Left renal pelvis (tissue), 4 donors: ENCODE results near the gene ZNF607. TPM values are rescaled to one million over a fixed set of nuclear protein-coding genes. Genes with fewer than 3 reads are reported as not detected.
A peak's percentile ranks its signal among the peaks of the same experiment; 100 is the strongest.

Experiments used
- DNase-seq, 4 donors: peaks; one replicate each; pipeline ENCODE4 v3.0.0-alpha.2; 2013; ENCODE audit warnings: low read depth in 4 of 4, low spot score in 3 of 4
- polyA plus RNA-seq, 4 donors: library from polyadenylated mRNA; unstranded; fragments of 120-200 nt; gene quantifications; one replicate each; pipeline ENCODE4 v1.2.1, GENCODE V29; 2013; ENCODE audit not compliant: insufficient read length in 4 of 4

The ZNF607 gene
- polyA plus RNA-seq, 4 donors = 8.7 to 14.3 (median 12.2) TPM

DNA sequence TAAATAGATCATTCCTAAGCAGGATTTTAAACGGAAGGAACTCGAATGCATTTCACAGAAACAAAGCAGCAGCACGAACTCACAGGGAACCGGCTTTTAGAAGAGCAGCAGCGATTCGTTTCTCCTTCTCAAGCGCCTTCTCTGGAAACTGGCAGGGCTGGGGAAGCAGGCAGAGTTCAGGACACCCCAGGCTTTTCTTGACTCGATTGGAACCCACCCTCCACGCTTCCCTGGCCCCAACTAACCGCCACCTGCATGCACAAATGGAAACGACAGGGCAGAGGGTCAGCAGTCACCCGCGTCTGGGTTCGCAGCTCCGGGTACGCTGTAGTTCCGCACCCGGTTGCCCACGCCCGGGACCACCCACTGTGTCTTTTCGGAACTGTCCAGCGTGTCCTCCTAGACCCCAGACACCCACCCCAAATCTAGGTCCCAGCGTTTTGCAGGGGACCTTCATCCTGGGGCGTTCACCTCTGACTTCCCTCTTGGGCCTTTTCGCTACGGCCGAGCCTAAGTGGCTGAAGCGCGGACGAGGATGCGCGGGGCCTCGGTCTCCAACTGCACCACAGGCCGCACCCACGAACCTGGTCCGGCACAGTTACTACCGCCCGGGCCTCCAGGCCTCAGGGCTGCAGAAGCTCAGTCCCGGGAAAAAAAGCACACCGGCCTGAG is 64.8 kb downstream of the ZNF607 start:
- DNase-seq = peak; percentile 26 to 43 (median 30)

DNA sequence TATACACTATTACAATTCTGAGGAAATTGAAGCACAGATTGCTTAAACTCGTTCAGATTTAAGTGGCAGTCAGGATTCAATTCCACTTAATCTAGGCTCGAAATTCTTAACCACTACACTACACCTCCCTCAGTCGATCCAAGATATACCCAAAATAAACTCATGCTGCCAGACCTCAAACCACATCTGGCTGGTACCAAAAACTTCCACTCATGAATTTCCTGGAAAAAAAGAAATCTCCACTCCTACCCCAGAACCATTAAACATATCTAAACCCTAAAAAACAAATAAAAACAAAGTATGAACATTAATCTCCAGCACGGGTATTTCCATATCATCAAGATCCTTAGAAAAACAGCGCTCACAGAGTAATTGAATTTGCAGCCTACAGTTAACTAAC is 65.4 kb downstream of the ZNF607 start:
- peak in 1 of 4 donors; percentile 6 for DNase-seq

Other genes with a start within 250 kb of the ZNF607 start
- gene ZNF793, start 212.8 kb downstream of the ZNF607 start, polyA plus RNA-seq = 10 to 100 TPM; 19.7 to 30.1 (median 21.5) TPM
- gene ZNF571, start 125.0 kb downstream of the ZNF607 start, polyA plus RNA-seq = 10 to 100 TPM in 3 of 4 donors, 1 to 10 TPM in 1; 9.0 to 12.1 (median 10.8) TPM
- gene ZNF540, start 124.9 kb downstream of the ZNF607 start, polyA plus RNA-seq = 1 to 10 TPM; 3.5 to 5.0 (median 4.9) TPM
- 10 to 100 TPM; 21.1 to 26.2 (median 23.5) TPM for gene ZFP30, start 64.3 kb downstream of the ZNF607 start, polyA plus RNA-seq
- 10 to 100 TPM in 3 of 4 donors, 1 to 10 TPM in 1; 9.0 to 18.6 (median 14.0) TPM for gene ZNF573, start 59.8 kb upstream of the ZNF607 start, polyA plus RNA-seq
- under 1 TPM in 2 of 4 donors, not detected in 2; 0.01 to 0.02 TPM for gene WDR87, start 186.8 kb upstream of the ZNF607 start, polyA plus RNA-seq
- gene SIPA1L3, start 187.4 kb upstream of the ZNF607 start, polyA plus RNA-seq = 10 to 100 TPM; 12.7 to 24.7 (median 21.9) TPM